GM23338 (cell line): Measurements from ENCODE around the gene TP73. TPM values are rescaled to one million over a fixed set of nuclear protein-coding genes. Genes with fewer than 3 reads are reported as not detected.

Experiments used
- ATAC-seq: fragments of 200-7000 bp; cut with Tn5 transposase; 3 replicates; pipeline ENCODE4 v1.9.1; 2020
- DNase-seq: peaks from one replicate; pipeline ENCODE4 v3.0.0-alpha.2; 2015; ENCODE audit warnings: low spot score
- H2AFZ ChIP-seq: fragments of 200-600 bp; sonication (generic); 2 replicates; pipeline ENCODE4 v1.8.0; 2016; ENCODE audit warnings: antibody characterized with exemption, mild to moderate bottlenecking, moderate library complexity
- H3F3A ChIP-seq: fragments of 200-600 bp; sonication (generic); replicated peaks from 2 replicates; pipeline ENCODE4 v1.8.0; 2017; ENCODE audit warnings: antibody characterized with exemption, mixed run types, low read depth
- H3K27ac ChIP-seq: fragments of 200-600 bp; sonication (generic); 2 replicates; pipeline ENCODE4 v1.6.1; 2016; ENCODE audit warnings: low read depth
- H3K27me3 ChIP-seq: fragments of 200-600 bp; sonication (generic); 2 replicates; pipeline ENCODE4 v1.8.0; 2016; ENCODE audit warnings: mild to moderate bottlenecking, mixed run types, moderate library complexity; ENCODE audit not compliant: insufficient read depth
- H3K36me3 ChIP-seq: fragments of 200-600 bp; sonication (generic); 2 replicates; pipeline ENCODE4 v1.8.0; 2016; ENCODE audit warnings: mild to moderate bottlenecking; ENCODE audit not compliant: insufficient read depth
- H3K4me1 ChIP-seq: fragments of 200-600 bp; sonication (generic); 2 replicates; pipeline ENCODE4 v1.8.0; 2016; ENCODE audit warnings: mild to moderate bottlenecking, moderate library complexity; ENCODE audit not compliant: insufficient read depth
- H3K4me2 ChIP-seq: fragments of 200-600 bp; sonication (generic); 2 replicates; pipeline ENCODE4 v1.7.1; 2017; ENCODE audit warnings: mixed run types
- H3K4me3 ChIP-seq: fragments of 200-600 bp; sonication (generic); 2 replicates; pipeline ENCODE4 v1.6.1; 2016; ENCODE audit warnings: mixed run types
- H3K79me2 ChIP-seq: fragments of 200-600 bp; sonication (generic); replicated peaks from 2 replicates; pipeline ENCODE4 v1.8.0; 2017; ENCODE audit warnings: mild to moderate bottlenecking; ENCODE audit not compliant: insufficient read depth
- H3K9me2 ChIP-seq: fragments of 200-600 bp; sonication (generic); 2 replicates; pipeline ENCODE4 v1.8.0; 2017; ENCODE audit not compliant: insufficient read depth
- H4K20me1 ChIP-seq: fragments of 200-600 bp; sonication (generic); replicated peaks from 2 replicates; pipeline ENCODE4 v1.8.0; 2017; ENCODE audit warnings: mild to moderate bottlenecking; ENCODE audit not compliant: insufficient read depth
- H3K27ac Mint-ChIP-seq: 2 replicates; pipeline ENCODE4 v1.8.0; 2020; ENCODE audit warnings: inconsistent platforms, mild to moderate bottlenecking, moderate library complexity, mixed read lengths
- H3K27me3 Mint-ChIP-seq: 3 replicates; pipeline ENCODE4 v1.8.0; 2022; ENCODE audit warnings: low read depth, mild to moderate bottlenecking, moderate library complexity, mixed read lengths, inconsistent platforms; ENCODE audit not compliant: insufficient read depth, poor library complexity
- H3K36me3 Mint-ChIP-seq: 3 replicates; pipeline ENCODE4 v1.8.0; 2021; ENCODE audit warnings: low read depth, mild to moderate bottlenecking, inconsistent platforms, moderate library complexity, mixed read lengths
- H3K4me1 Mint-ChIP-seq: 3 replicates; pipeline ENCODE4 v1.8.0; 2020; ENCODE audit warnings: mild to moderate bottlenecking, inconsistent platforms, mixed read lengths
- H3K4me3 Mint-ChIP-seq: 3 replicates; pipeline ENCODE4 v1.8.0; 2021; ENCODE audit warnings: moderate library complexity, mild to moderate bottlenecking, inconsistent platforms, mixed read lengths
- H3K9me3 Mint-ChIP-seq: 3 replicates; pipeline ENCODE4 v1.8.0; 2020; ENCODE audit warnings: moderate library complexity, mild to moderate bottlenecking, inconsistent platforms, mixed read lengths
- CREB1 ChIP-seq: fragments of 250-450 bp; sonication (Bioruptor Pico); IDR thresholded peaks from 2 replicates; pipeline ENCODE4 v1.5.0; 2020; ENCODE audit warnings: low read depth, mild to moderate bottlenecking, moderate library complexity
- EZH2 ChIP-seq: fragments of 200-600 bp; sonication (generic); IDR thresholded peaks from one replicate; pipeline ENCODE4 v1.8.0; 2017; ENCODE audit warnings: antibody characterized with exemption, mild to moderate bottlenecking, low read depth; ENCODE audit not compliant: unreplicated experiment
- EZH2phosphoT487 ChIP-seq: fragments of 200-600 bp; sonication (generic); IDR thresholded peaks from one replicate; pipeline ENCODE4 v1.8.1; 2018; ENCODE audit warnings: antibody characterized with exemption; ENCODE audit not compliant: unreplicated experiment
- JUNB ChIP-seq: IDR thresholded peaks from one replicate; pipeline ENCODE4 v1.6.1; 2016; ENCODE audit warnings: antibody characterized with exemption; ENCODE audit not compliant: unreplicated experiment
- NANOG ChIP-seq: IDR thresholded peaks from 2 replicates; pipeline ENCODE4 v1.6.1; 2016; ENCODE audit warnings: antibody characterized with exemption, borderline replicate concordance
- POLR2AphosphoS5 ChIP-seq: IDR thresholded peaks from 2 replicates; pipeline ENCODE4 v1.6.1; 2016; ENCODE audit warnings: antibody characterized with exemption, low read depth
- STAT1 ChIP-seq: IDR thresholded peaks from one replicate; pipeline ENCODE4 v1.6.1; 2016; ENCODE audit warnings: antibody characterized with exemption; ENCODE audit not compliant: unreplicated experiment
- ZNF114 ChIP-seq: fragments of 250-450 bp; sonication (Bioruptor Pico); IDR thresholded peaks from 2 replicates; pipeline ENCODE4 v1.5.0; 2020; ENCODE audit warnings: mild to moderate bottlenecking, moderate library complexity
- ZNF331 ChIP-seq: fragments of 250-450 bp; sonication (Bioruptor Pico); IDR thresholded peaks from 2 replicates; pipeline ENCODE4 v1.5.0; 2020; ENCODE audit warnings: low read depth, mild to moderate bottlenecking, moderate library complexity
- polyA plus RNA-seq: library from polyadenylated mRNA; unstranded; fragments of >200 nt; fragmentation: Nextera tagmentation; extraction: Ambion mirVana; gene quantifications from 2 replicates; pipeline ENCODE4 v1.2.1, GENCODE V29; 2016
- total RNA-seq: library from RNA; depleted of rRNA; stranded (reverse); fragments of >200 nt; shearing (Covaris generic); gene quantifications from 2 replicates; pipeline ENCODE4 v1.2.3, GENCODE V29; 2014
- TF ChIP-seq, protein P1 (sequence below): IDR thresholded peaks from one replicate; pipeline ENCODE4 v1.6.1; 2018; ENCODE audit warnings: antibody characterized with exemption; ENCODE audit not compliant: unreplicated experiment
- TF ChIP-seq, protein P2 (sequence below): fragments of 250-450 bp; sonication (Bioruptor Pico); IDR thresholded peaks from 2 replicates; pipeline ENCODE4 v1.5.0; 2020; ENCODE audit warnings: mild to moderate bottlenecking, moderate library complexity
- TF ChIP-seq, protein P3 (sequence below): IDR thresholded peaks from 2 replicates; pipeline ENCODE4 v1.6.1; 2016; ENCODE audit warnings: antibody characterized with exemption
- TF ChIP-seq, protein P4 (sequence below), 2 experiments: fragments of 200-600 bp in 1 of 2; sonication (generic) in 1 of 2; conservative IDR thresholded peaks; 2 replicates each; pipeline versions ENCODE4 v1.5.1 to v1.6.1; 2016 to 2017; ENCODE audit warnings: antibody characterized with exemption in 2 of 2, low read depth in 2 of 2, mild to moderate bottlenecking in 2 of 2, moderate library complexity in 1 of 2

The TP73 gene
- total and polyA plus RNA-seq, 2 experiments from 2014 or later, result 1.4 to 3.4 TPM

DNA sequence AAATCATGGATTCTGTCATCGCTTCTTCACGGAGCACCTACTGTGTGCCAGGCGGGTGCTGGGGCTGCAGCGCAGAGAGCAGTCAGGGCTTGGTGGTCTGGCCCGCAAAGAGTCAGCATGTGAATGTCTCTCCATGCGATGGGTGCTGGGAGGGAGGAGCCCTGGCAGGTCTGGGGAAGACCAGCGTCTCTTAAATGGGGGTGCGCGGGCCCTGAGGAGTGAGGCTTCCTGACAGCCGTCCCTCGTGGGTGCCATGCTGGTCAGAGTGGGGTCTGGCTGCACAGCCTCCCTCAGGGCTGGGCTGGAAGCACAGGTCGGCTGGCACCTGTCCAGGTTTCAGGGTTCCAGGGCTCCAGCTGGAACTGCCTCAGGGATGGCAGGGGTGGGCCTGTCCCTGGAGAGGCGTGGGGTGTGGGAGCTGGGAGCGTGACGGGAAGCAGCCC is 18.5 kb downstream of the TP73 start:
- Mint-ChIP-seq H3K27me3 (peaks cover 23% of the 10 kb centered on the region), H3K36me3 (no peaks in the 10 kb centered on the region), H3K27ac (no peak overlapping the region), H3K4me3 (no peak overlapping the region), H3K9me3 (no peaks in the 10 kb centered on the region), H3K4me1 (peaks cover 27% of the 10 kb centered on the region)
- H2AFZ ChIP-seq, result no peak overlapping the region
- no peak overlapping the region for H3K27ac ChIP-seq
- no peak overlapping the region for H3K4me3 ChIP-seq
- ATAC-seq, result no peak
- no peaks in the 10 kb centered on the region for H3K27me3 ChIP-seq
- no peak overlapping the region for H3K4me2 ChIP-seq
- peaks cover 8% of the 10 kb centered on the region for H3K4me1 ChIP-seq
- no peak for DNase-seq
- H3K9me2 ChIP-seq, result no peaks in the 10 kb centered on the region
- no peaks in the 10 kb centered on the region for H3K36me3 ChIP-seq
- no peaks in the 10 kb centered on the region for H3K79me2 ChIP-seq
- H4K20me1 ChIP-seq, result no peaks in the 10 kb centered on the region
- H3F3A ChIP-seq, result no peaks in the 10 kb centered on the region
- TF ChIP-seq NANOG (no peak), JUNB (no peak), POLR2AphosphoS5 (no peak), ZNF114 (CRISPR knock-in tag) (no peak), CREB1 (CRISPR knock-in tag) (no peak), STAT1 (no peak), EZH2 (no peak), ZNF331 (CRISPR knock-in tag) (no peak), EZH2phosphoT487 (no peak)
- TF ChIP-seq, protein P1, sequence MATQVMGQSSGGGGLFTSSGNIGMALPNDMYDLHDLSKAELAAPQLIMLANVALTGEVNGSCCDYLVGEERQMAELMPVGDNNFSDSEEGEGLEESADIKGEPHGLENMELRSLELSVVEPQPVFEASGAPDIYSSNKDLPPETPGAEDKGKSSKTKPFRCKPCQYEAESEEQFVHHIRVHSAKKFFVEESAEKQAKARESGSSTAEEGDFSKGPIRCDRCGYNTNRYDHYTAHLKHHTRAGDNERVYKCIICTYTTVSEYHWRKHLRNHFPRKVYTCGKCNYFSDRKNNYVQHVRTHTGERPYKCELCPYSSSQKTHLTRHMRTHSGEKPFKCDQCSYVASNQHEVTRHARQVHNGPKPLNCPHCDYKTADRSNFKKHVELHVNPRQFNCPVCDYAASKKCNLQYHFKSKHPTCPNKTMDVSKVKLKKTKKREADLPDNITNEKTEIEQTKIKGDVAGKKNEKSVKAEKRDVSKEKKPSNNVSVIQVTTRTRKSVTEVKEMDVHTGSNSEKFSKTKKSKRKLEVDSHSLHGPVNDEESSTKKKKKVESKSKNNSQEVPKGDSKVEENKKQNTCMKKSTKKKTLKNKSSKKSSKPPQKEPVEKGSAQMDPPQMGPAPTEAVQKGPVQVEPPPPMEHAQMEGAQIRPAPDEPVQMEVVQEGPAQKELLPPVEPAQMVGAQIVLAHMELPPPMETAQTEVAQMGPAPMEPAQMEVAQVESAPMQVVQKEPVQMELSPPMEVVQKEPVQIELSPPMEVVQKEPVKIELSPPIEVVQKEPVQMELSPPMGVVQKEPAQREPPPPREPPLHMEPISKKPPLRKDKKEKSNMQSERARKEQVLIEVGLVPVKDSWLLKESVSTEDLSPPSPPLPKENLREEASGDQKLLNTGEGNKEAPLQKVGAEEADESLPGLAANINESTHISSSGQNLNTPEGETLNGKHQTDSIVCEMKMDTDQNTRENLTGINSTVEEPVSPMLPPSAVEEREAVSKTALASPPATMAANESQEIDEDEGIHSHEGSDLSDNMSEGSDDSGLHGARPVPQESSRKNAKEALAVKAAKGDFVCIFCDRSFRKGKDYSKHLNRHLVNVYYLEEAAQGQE, result no peak
- TF ChIP-seq, protein P2, sequence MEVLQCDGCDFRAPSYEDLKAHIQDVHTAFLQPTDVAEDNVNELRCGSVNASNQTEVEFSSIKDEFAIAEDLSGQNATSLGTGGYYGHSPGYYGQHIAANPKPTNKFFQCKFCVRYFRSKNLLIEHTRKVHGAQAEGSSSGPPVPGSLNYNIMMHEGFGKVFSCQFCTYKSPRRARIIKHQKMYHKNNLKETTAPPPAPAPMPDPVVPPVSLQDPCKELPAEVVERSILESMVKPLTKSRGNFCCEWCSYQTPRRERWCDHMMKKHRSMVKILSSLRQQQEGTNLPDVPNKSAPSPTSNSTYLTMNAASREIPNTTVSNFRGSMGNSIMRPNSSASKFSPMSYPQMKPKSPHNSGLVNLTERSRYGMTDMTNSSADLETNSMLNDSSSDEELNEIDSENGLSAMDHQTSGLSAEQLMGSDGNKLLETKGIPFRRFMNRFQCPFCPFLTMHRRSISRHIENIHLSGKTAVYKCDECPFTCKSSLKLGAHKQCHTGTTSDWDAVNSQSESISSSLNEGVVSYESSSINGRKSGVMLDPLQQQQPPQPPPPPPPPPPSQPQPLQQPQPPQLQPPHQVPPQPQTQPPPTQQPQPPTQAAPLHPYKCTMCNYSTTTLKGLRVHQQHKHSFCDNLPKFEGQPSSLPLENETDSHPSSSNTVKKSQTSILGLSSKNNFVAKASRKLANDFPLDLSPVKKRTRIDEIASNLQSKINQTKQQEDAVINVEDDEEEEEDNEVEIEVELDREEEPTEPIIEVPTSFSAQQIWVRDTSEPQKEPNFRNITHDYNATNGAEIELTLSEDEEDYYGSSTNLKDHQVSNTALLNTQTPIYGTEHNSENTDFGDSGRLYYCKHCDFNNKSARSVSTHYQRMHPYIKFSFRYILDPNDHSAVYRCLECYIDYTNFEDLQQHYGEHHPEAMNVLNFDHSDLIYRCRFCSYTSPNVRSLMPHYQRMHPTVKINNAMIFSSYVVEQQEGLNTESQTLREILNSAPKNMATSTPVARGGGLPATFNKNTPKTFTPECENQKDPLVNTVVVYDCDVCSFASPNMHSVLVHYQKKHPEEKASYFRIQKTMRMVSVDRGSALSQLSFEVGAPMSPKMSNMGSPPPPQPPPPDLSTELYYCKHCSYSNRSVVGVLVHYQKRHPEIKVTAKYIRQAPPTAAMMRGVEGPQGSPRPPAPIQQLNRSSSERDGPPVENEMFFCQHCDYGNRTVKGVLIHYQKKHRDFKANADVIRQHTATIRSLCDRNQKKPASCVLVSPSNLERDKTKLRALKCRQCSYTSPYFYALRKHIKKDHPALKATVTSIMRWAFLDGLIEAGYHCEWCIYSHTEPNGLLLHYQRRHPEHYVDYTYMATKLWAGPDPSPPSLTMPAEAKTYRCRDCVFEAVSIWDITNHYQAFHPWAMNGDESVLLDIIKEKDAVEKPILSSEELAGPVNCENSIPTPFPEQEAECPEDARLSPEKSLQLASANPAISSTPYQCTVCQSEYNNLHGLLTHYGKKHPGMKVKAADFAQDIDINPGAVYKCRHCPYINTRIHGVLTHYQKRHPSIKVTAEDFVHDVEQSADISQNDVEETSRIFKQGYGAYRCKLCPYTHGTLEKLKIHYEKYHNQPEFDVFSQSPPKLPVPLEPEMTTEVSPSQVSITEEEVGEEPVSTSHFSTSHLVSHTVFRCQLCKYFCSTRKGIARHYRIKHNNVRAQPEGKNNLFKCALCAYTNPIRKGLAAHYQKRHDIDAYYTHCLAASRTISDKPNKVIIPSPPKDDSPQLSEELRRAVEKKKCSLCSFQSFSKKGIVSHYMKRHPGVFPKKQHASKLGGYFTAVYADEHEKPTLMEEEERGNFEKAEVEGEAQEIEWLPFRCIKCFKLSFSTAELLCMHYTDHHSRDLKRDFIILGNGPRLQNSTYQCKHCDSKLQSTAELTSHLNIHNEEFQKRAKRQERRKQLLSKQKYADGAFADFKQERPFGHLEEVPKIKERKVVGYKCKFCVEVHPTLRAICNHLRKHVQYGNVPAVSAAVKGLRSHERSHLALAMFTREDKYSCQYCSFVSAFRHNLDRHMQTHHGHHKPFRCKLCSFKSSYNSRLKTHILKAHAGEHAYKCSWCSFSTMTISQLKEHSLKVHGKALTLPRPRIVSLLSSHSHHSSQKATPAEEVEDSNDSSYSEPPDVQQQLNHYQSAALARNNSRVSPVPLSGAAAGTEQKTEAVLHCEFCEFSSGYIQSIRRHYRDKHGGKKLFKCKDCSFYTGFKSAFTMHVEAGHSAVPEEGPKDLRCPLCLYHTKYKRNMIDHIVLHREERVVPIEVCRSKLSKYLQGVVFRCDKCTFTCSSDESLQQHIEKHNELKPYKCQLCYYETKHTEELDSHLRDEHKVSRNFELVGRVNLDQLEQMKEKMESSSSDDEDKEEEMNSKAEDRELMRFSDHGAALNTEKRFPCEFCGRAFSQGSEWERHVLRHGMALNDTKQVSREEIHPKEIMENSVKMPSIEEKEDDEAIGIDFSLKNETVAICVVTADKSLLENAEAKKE, result no peak
- TF ChIP-seq, protein P3, sequence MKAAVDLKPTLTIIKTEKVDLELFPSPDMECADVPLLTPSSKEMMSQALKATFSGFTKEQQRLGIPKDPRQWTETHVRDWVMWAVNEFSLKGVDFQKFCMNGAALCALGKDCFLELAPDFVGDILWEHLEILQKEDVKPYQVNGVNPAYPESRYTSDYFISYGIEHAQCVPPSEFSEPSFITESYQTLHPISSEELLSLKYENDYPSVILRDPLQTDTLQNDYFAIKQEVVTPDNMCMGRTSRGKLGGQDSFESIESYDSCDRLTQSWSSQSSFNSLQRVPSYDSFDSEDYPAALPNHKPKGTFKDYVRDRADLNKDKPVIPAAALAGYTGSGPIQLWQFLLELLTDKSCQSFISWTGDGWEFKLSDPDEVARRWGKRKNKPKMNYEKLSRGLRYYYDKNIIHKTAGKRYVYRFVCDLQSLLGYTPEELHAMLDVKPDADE, result no peak
- TF ChIP-seq, protein P4, sequence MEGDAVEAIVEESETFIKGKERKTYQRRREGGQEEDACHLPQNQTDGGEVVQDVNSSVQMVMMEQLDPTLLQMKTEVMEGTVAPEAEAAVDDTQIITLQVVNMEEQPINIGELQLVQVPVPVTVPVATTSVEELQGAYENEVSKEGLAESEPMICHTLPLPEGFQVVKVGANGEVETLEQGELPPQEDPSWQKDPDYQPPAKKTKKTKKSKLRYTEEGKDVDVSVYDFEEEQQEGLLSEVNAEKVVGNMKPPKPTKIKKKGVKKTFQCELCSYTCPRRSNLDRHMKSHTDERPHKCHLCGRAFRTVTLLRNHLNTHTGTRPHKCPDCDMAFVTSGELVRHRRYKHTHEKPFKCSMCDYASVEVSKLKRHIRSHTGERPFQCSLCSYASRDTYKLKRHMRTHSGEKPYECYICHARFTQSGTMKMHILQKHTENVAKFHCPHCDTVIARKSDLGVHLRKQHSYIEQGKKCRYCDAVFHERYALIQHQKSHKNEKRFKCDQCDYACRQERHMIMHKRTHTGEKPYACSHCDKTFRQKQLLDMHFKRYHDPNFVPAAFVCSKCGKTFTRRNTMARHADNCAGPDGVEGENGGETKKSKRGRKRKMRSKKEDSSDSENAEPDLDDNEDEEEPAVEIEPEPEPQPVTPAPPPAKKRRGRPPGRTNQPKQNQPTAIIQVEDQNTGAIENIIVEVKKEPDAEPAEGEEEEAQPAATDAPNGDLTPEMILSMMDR (conservative IDR thresholded peaks at IDR 0.05; ENCODE audit: low read depth in 2 of 2), result no peak
